ENCODE data around the gene PTPRM.
A peak's percentile ranks its signal among the peaks of the same experiment; 100 is the strongest.
"Not testable (repeated sequence)": the region's sequence is repeated elsewhere in the genome, so short reads cannot be mapped to it uniquely, and the experiment has no call there.

Gene PTPRM

DNA sequence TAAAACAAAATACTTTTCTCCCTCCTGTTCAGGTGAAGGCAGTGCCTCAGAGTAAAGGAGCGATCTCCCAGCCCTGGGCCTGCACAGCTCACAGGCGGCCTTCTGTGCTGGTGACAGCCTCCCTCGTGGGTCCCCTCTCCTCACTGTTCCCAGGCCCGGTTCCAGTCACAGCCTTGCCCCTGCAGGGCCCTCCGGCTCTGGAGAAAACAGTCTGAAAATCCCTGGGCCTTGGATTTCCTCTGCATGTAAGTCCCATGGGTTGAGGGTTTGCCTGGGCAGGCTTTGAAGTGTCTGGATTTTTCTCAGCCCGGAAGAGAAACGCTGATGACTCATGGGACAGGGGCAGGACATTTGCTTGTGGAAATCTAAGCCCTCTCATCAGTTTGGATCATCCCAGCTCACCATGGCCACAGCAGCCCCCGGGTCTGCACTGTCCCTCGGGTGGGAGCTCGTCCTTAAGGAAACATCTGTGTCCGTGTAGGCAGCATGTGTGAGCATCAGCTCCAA lies 856.0 kb downstream of the PTPRM start:
- DNase-seq: no peak

DNA sequence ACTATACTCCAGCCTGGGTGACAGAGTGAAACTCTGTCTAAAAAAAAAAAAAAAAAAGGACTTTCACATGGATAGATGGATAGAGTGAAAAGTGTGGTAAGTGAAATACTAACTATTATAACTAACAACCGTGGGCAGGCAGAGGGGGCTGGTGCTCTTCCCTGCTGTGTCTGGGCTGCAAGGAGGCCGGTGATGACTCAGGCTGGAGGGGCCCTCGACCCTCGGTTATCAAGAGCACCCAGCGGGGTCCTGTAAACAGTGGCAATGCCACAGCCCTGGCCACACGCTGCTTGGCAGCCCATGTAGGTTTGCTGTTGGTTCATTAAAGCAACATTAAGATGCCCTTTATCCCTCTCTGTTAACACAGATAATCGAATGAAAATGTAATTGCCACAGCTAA lies 857.4 kb downstream of the PTPRM start:
- no peak for DNase-seq

DNA sequence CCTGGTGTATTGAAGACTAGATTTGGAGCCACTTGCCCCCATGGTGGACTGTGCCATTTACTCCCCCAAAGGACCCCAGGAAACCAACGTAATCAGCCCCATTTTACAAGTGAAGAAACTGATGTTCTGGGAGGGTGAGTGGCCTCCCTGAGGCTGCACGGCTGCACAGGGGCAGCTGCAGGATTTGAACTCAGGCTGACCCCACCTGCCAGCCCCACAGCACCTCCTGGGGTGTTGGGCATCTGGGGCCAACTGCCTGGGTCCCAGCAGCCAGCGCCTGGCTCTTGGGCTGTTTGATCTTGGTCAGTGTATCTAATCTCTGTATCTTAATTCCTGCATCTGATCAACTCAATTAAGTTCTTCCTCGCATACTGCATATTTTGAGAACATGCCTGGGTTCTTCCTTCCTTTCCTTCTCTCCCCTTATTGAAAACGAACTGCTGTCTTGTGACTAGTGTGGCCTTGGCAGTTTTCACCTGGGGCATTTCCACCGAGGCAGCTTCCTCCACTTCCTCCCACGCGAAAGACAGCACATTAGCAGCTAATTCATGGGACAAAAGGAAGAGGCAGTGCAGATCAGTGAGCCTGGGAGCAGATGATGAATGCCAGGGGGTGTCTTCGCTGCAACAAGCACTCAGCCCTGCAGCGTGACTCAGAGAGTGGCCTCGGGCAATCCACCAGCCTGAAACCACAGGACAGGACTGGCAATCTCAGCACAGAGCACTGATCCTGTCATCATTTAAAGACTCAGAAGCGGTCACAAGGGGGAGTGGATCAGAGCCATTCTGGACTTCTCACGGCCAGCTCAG lies 858.0 kb downstream of the PTPRM start:
- DNase-seq: no peak

DNA sequence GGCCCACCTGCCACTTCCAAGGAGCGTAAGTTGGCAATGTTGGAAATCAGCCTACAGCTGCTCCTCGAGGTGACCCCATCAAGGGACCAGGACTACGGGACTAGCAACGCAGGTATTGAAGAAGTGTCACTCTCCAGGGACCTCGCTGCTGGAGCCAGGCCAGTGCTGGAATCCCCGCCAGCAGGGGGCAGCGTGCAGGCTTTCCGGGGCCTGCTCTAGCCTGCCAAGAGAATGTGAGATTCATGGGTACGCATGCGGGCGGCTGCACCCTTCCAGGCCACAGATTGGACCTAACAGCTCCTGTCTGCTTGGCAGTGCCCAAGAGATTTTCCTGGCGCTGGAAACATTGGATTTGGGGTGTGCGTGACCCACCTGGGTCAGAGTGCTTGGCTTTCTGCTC lies 859.3 kb downstream of the PTPRM start:
- DNase-seq: no peak

DNA sequence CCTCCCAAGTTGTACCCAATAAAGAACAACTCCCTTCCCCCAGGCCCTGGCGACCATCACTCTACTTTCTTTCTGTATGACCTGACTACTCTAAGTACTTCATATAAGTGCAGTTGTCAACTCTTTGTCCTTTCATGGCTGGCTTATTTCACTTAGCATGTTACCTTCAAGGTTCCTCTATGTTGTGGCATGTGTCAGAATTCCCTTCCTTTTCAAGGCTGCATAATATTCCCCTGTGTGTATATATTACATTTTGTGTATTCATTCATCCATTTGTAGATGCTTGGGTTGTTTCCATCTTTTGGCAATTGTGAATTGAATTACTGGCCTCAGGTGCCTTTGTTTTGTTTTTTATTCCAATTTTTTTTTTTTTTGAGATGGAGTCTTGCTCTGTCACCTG lies 860.2 kb downstream of the PTPRM start:
- no peak for DNase-seq

DNA sequence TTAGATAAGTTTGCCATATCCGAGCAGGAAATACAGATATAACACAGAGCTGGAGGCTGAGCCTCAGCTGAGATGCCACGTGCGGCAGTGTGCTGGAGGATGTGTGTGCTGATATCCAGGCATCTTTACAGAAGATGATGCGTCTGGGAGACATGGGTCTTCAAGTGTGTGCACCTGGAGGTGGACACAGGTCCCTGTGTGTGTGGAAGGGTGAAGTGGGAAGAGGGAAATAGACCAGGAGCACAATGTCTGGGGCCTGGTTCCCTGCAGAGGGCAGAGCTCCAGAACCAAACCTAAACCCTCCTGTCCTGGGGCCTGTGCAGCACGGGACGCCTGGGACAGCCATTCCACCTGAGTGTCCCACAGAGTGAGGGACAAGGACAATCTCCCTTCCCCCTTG lies 861.8 kb downstream of the PTPRM start:
- no peak for DNase-seq

DNA sequence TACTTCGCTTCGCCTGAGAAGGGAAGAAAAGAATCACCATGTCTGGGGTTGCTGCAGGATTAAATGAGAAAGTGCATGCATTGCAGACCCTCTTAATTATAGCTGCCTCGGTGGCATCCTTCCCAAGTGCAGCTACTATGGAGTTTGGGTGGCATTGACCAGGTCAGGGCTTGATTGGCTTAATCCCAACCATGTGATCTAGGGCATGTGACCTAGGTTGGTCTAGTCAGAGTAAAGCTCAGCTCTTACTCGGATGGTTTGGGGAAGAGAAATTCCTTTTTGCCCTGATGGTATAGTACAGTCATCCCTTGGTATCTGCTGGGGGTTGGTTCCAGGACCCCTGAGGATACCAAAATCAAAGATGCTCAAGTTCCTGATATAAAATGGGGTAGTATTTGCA lies 863.9 kb downstream of the PTPRM start:
- DNase-seq: no peak

DNA sequence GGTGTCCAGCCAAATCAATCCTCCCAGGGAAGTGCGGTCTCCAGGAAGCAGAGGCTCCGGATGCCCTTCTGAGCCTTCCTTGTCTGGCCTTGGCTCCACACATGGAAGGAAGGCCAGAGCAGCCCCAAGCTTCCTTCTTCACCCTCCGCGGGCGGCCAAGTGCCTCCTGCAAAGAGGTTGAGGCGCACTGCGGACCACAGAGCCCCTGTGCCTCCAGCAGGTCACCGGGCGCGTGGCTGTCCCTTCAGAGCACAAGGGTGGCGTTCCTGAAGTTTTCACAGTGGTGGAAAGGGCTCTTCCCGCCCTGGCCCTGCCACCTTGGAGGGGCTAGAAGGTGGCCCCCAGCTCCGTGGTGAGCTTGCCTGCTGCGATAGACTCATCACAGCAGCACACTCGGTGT lies 866.2 kb downstream of the PTPRM start:
- no peak for DNase-seq

DNA sequence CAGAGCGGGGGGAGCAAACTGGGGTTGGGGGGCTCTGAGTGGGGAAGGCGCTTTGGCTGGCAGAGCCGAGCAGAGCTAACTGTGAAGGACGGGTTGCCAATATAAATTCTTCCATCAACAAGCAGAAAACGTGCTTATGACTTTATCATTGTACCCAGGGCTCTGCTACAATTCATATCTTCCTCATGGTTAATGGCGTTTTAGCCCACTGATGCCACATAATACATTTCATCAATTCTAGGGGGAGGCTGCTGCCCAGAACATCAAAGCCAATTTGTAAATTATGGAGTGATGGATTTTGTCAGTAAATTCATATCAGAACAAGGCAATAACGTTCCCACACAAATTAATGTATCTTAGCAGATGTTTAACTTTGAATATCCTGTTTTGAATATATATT lies 866.7 kb downstream of the PTPRM start:
- DNase-seq: no peak

DNA sequence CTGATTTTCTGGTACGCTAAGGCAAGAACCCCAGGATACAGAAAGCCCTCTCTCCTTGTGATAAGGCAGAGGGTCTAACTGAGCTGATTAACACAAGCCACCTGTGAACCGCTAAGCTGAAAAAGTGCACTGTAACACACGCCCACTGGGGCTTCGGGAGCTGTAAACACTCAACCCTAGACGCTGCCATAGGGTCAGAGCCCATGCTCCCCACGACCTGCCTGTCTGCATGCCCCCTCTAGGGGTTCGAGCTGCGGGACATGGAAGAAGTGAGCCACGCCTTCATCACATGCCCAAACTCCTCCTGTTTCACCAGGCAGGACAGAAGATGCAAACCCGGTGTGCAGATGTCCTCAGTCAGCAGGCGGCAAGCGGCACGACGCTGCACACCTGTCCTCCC lies 868.3 kb downstream of the PTPRM start:
- DNase-seq: no peak

DNA sequence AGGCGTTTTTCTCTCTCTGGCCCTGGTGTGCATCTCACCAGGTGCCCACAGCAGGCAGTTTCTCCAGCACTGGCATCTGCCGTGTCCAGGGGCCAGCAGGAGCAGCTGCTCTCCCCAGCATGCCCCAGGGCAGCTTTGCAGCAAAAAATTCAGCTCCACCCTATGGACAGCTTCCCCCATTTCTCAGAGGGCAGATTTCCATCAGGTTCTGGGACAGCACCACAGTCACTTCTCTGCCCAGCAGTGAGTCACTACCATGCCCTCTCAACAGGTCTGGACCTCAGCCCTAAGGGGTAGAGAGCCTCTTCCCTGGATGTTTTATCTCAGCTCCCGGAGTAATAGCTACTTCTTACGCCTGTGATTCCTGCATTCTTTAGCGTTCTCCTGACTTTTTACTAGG lies 871.9 kb downstream of the PTPRM start:
- DNase-seq: no peak

DNA sequence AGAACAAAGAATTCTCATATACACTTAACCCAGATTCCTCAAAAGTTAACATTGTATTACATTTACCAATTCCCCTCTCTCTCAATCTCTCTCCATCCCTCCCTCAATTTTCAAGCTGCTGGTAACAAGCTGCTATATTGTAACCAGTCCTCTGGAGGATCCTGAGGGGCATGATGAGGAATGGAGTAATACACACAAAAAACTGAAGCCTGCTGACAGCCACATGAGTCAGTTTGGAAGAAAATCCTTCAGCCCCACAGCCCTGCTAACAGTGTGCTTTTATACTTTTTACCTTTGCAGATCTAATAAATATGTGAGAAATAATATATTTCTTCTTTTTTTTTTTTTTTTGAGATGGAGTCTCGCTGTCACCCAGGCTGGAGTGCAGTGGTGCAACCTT lies 876.4 kb downstream of the PTPRM start:
- no peak for DNase-seq

DNA sequence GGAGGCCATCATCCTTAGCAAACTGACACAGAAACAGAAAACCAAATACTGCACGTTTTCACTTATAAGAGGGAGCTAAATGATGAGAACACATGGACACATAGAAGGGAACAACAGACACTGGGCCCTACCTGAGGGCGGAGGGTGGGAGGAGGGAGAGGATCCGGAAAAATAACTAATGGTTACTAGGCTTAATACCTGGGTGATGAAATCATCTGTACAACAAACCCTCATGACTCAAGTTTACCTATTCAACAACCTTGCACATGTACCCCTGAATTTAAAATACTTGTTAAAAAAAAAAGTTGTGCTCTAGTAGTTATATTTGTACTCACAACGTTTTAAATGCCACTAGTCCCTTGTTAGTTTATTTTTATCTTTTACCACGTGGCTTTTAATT lies 879.8 kb downstream of the PTPRM start:
- DNase-seq: not testable (repeated sequence)

DNA sequence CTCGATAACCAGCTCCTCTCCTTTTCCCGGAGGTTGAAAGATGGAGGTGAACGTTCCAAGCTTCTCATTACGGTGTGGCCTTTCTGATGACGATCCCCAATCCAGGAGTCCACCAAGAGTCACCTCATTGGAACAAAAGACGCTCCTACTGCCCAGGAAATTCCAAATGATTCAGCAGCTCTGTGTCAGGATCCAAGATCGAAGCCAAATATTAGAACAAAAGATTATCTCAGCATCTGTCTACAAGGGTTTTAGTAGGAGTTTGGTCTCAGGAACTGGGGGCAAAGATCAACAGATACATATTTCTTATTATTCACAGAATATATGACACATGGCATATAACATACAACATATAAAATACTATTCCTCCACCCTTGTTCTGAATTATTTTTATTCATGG lies 881.0 kb downstream of the PTPRM start:
- DNase-seq: no peak

DNA sequence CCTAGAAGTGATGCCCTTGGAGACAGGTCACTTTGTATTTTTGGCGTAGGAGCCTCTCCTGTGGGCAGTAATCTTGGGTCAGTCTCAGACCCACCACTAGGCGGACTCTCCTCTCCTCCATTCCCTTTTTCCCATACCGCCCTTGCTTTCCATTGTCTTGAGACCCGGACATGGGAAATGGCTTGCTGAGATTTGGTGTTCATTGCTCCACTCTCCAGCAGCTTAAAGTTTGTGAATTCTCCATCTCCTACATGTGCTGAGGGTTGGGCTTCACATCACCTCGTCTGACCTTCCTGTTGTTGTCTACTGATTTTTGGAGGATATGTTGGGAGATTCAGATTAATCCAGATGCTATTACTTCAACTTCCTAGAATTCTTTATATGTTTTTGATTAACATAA lies 882.9 kb downstream of the PTPRM start:
- no peak for DNase-seq

DNA sequence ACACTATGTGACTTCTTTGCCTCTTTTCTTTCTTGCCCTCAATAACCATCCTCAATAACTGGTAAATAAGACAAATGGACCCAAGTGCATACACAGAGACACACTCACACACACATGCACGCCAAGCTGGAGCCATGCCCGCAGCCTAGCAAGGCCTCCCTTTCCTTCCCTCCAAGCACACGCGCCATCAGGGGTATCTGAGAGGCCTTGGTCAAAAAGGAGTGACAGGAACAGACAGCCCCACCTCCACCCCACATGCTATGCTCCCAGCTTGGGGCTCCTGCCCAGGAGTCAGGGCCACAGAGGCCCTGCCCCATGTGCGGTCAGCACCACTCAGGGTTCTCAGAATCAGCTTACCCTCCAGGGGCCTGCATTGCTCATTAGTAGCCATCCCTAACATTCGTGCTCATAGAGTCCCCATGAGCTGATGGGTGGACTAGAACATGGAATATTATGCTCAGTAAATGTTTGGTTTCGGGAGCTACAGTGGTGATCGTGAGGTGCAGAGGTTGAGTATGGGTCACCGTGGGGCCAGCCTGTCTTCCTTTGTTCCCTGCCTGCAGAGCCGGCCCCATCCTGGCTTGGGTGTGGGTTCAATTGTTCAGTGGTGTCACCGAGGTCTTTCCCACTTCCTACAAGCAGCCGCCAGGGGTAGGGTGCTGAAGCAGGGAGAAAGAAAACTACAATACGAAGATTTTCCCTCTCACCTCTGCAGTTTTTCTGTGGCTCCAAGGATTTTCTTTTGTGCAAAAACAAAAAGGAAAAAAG lies 884.0 kb downstream of the PTPRM start:
- no peak for DNase-seq

DNA sequence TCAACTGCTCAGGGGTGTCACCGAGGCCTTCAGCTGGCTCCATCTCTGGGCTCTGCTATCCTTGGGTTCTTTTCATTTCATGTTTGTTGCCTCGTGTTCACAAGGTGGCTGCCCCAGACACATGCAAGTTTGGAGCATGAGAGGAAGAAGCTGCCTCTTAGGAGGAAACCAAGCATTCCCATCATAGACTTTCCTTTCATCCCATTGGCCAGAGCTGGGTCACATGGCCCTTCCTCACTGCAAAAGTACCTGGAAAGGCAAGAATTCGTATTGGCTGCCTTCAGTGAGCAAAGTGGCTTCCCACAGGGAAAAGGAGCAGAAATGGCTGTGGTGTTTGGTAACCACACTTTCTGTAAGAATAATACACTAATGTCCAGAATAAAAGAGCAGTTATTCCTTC lies 886.4 kb downstream of the PTPRM start:
- DNase-seq: no peak

DNA sequence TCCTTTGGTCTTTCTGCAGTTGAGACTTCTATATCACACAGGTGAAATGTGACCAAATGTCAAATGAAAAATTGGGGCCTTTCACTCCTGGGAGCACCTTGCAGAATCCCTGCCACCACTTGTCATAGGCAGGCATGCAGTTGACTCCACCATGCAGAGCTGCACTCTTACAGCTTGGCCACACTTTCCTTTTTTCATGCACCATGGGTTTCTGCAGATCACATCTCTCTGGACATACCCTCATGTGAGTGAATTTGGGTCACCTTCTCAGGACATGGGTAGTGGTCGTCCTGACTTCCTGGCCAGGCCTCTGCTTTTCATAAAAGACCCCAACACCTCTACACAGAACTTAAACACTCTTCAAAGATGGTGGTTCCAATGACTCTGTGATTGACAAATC lies 887.0 kb downstream of the PTPRM start:
- no peak for DNase-seq

DNA sequence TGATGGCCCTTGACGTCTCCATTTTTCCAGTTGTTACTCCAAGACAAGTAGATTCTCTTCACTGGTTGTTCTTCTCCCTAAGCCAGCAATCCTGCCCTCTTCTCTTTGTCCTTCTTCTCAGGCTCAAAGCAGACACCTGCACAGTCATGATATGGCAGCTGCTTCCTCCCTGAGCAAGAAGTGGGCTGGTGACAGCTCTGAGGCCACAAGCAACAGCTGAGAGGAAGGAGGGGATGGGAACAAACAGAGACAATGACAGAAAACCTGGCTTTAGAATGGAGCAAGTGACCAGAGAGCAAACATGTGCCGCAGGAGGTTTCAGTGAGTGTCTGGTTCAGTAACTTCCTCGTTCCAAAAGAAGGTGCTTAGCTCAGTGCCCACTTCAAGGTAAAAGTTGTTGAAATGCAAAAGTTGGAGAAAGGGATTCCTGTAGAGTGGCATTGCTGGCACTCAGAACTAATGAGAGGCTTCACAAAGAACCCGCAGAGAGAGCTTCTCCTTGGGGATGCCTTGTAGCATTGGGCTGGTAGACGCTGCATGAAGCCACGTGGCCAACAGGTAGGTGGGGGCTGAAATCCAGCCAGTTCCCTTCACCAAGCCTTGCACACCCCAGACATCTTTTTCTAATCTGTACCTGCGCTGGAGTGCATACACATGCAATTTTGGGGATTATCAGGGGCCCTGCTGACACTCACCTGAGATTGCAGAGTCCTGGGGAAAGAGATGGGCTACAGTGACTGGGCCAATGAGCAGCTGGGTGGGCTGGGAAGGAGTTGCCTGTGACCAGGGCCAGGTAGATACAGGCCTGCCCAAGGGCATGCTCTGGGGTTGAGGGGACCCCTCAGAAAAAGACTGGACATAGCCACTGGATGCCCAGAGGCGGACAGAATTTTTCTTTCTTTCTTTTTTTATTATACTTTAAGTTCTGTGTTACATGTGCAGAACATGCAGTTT lies 888.8 kb downstream of the PTPRM start:
- DNase-seq: peak; percentile 4

Data from SHP77 treated with DMSO at 0.1 percent for 48 hours (cell line).